WTC11 (cell line): ENCODE data around the gene EXOC3L2. TPM values are rescaled to one million over a fixed set of nuclear protein-coding genes. Genes with fewer than 3 reads are reported as not detected.

Experiments used
- ATAC-seq: fragments of 200-7000 bp; cut with Tn5 transposase; 2 replicates; pipeline ENCODE4 v1.10.0; 2021; ENCODE audit warnings: mild to moderate bottlenecking, moderate library complexity
- CTCF ChIA-PET: fragments of 300-600 bp; sonication (Branson Sonifier 250); formaldehyde crosslinking; loops from one replicate; lab custom pipeline; 2021; ENCODE audit warnings: antibody characterized with exemption; lab: Charles Lee
- POLR2A ChIA-PET: fragments of 350-600 bp; sonication (Branson Sonifier 250); formaldehyde crosslinking; loops from one replicate; lab custom pipeline; 2021; ENCODE audit warnings: antibody characterized with exemption; lab: Charles Lee
- DNase-seq: peaks from one replicate; pipeline ENCODE4 v3.0.0; 2021; ENCODE audit warnings: low spot score
- H3K27ac Mint-ChIP-seq: 2 replicates; pipeline ENCODE4 v1.8.0; 2021; ENCODE audit warnings: mixed read lengths
- H3K27me3 Mint-ChIP-seq: 2 replicates; pipeline ENCODE4 v1.8.0; 2021; ENCODE audit warnings: low read depth, mild to moderate bottlenecking, moderate library complexity, mixed read lengths
- H3K36me3 Mint-ChIP-seq: 2 replicates; pipeline ENCODE4 v1.8.0; 2021; ENCODE audit warnings: mixed read lengths
- H3K4me1 Mint-ChIP-seq: 2 replicates; pipeline ENCODE4 v1.8.0; 2022; ENCODE audit warnings: mixed read lengths
- H3K4me3 Mint-ChIP-seq: 2 replicates; pipeline ENCODE4 v1.8.0; 2021; ENCODE audit warnings: mild to moderate bottlenecking, moderate library complexity, mixed read lengths
- H3K9me3 Mint-ChIP-seq: 2 replicates; pipeline ENCODE4 v1.8.0; 2021; ENCODE audit warnings: mixed read lengths
- AR ChIP-seq: fragments of 250-450 bp; sonication (Bioruptor Pico); IDR thresholded peaks from 2 replicates; pipeline ENCODE4 v1.9.0; 2021; ENCODE audit warnings: mild to moderate bottlenecking
- ATF2 ChIP-seq: sonication (generic); formaldehyde crosslinking; IDR thresholded peaks from 2 replicates; pipeline ENCODE4 v1.8.1; 2022; ENCODE audit warnings: low read depth, missing genetic modification reagents, borderline replicate concordance
- CDX4 ChIP-seq: fragments of 250-450 bp; sonication (Bioruptor Pico); IDR thresholded peaks from 2 replicates; pipeline ENCODE4 v1.9.0; 2021; ENCODE audit warnings: moderate library complexity, mild to moderate bottlenecking, inconsistent platforms, borderline replicate concordance
- CTCF ChIP-seq: fragments of 200-600 bp; IDR thresholded peaks from 2 replicates; pipeline ENCODE4 v1.8.0; 2022; ENCODE audit warnings: antibody characterized with exemption
- E2F5 ChIP-seq: sonication (generic); formaldehyde crosslinking; IDR thresholded peaks from 2 replicates; pipeline ENCODE4 v1.8.1; 2022; ENCODE audit warnings: mild to moderate bottlenecking, moderate library complexity, missing genetic modification reagents
- ELF4 ChIP-seq: sonication (generic); formaldehyde crosslinking; IDR thresholded peaks from 2 replicates; pipeline ENCODE4 v1.8.1; 2022; ENCODE audit warnings: low read depth, mild to moderate bottlenecking, moderate library complexity, missing genetic modification reagents
- EMX1 ChIP-seq: fragments of 250-450 bp; sonication (Bioruptor Pico); IDR thresholded peaks from 2 replicates; pipeline ENCODE4 v1.8.0; 2021; ENCODE audit warnings: mild to moderate bottlenecking
- ESRRA ChIP-seq: sonication (generic); formaldehyde crosslinking; IDR thresholded peaks from 2 replicates; pipeline ENCODE4 v1.8.1; 2022; ENCODE audit warnings: mild to moderate bottlenecking, missing genetic modification reagents, borderline replicate concordance
- ETV6 ChIP-seq: sonication (generic); formaldehyde crosslinking; IDR thresholded peaks from 2 replicates; pipeline ENCODE4 v1.8.1; 2022; ENCODE audit warnings: mild to moderate bottlenecking, missing genetic modification reagents
- MAX ChIP-seq: sonication (generic); formaldehyde crosslinking; IDR thresholded peaks from 2 replicates; pipeline ENCODE4 v1.8.0; 2022; ENCODE audit warnings: mild to moderate bottlenecking, missing genetic modification reagents
- MLX ChIP-seq: sonication (generic); formaldehyde crosslinking; IDR thresholded peaks from 2 replicates; pipeline ENCODE4 v1.8.1; 2023; ENCODE audit warnings: mild to moderate bottlenecking, missing genetic modification reagents, moderate library complexity
- NFATC4 ChIP-seq: fragments of 250-450 bp; sonication (Bioruptor Pico); IDR thresholded peaks from 2 replicates; pipeline ENCODE4 v1.9.0; 2021; ENCODE audit warnings: mild to moderate bottlenecking
- PRRX2 ChIP-seq: fragments of 250-450 bp; sonication (Bioruptor Pico); IDR thresholded peaks from 2 replicates; pipeline ENCODE4 v1.8.0; 2021; ENCODE audit warnings: mild to moderate bottlenecking
- TEAD1 ChIP-seq: sonication (generic); formaldehyde crosslinking; IDR thresholded peaks from 2 replicates; pipeline ENCODE4 v1.8.0; 2022; ENCODE audit warnings: mild to moderate bottlenecking, missing genetic modification reagents
- ZBTB43 ChIP-seq: sonication (generic); formaldehyde crosslinking; IDR thresholded peaks from 2 replicates; pipeline ENCODE4 v1.8.1; 2023; ENCODE audit warnings: mild to moderate bottlenecking, missing genetic modification reagents
- ZNF396 ChIP-seq: fragments of 250-450 bp; sonication (Bioruptor Pico); IDR thresholded peaks from 2 replicates; pipeline ENCODE4 v1.8.0; 2021; ENCODE audit warnings: mild to moderate bottlenecking, moderate library complexity, borderline replicate concordance
- ZNF512 ChIP-seq: sonication (generic); formaldehyde crosslinking; IDR thresholded peaks from 2 replicates; pipeline ENCODE4 v1.8.1; 2022; ENCODE audit warnings: missing genetic modification reagents, borderline replicate concordance
- ZNF671 ChIP-seq: fragments of 250-450 bp; sonication (Bioruptor Pico); IDR thresholded peaks from 2 replicates; pipeline ENCODE4 v1.8.0; 2021; ENCODE audit warnings: mild to moderate bottlenecking
- ZSCAN18 ChIP-seq: fragments of 250-450 bp; sonication (Bioruptor Pico); IDR thresholded peaks from 2 replicates; pipeline ENCODE4 v2.1.2; 2022; ENCODE audit warnings: mild to moderate bottlenecking, moderate library complexity
- total RNA-seq: library from RNA; stranded (reverse); gene quantifications from 3 replicates; pipeline ENCODE4 v1.2.3, GENCODE V29; 2021

EXOC3L2 gene
- total RNA-seq, 1 experiment from 2014 or later, result 2.7 TPM

GRCh38 chr19:45184115-45184514 is 61.1 kb downstream of the EXOC3L2 start:
- ATAC-seq (no peak), DNase-seq (no peak)
- H3K27me3 Mint-ChIP-seq, result peaks cover 8% of the 10 kb centered on the region; the same call in 1 of the 2 replicates
- no peaks in the 10 kb centered on the region for H3K9me3 Mint-ChIP-seq
- POLR2A ChIA-PET, result no interaction called here
- CTCF ChIA-PET, result interaction anchor here (0.7 to 0.8 kb wide), 3 partner anchors 22 to 407 kb away, joined by 3 to 4 read pairs (median 3); no protein-coding TSS in a partner anchor
- H3K4me1 Mint-ChIP-seq, result peaks cover 8% of the 10 kb centered on the region; the same call in 1 of the 2 replicates
- H3K4me3 Mint-ChIP-seq, result no peak overlapping the region
- no peak overlapping the region for H3K27ac Mint-ChIP-seq
- no peaks in the 10 kb centered on the region for H3K36me3 Mint-ChIP-seq
- TF ChIP-seq E2F5 (CRISPR knock-in tag) (no peak), MAX (CRISPR knock-in tag) (no peak), ZSCAN18 (CRISPR knock-in tag) (no peak), MLX (CRISPR knock-in tag) (no peak), ESRRA (no peak), CDX4 (no peak), TEAD1 (CRISPR knock-in tag) (no peak), ELF4 (CRISPR knock-in tag) (no peak), ZNF396 (CRISPR knock-in tag) (no peak), ZNF512 (no peak), ZNF671 (CRISPR knock-in tag) (no peak), PRRX2 (no peak), ZBTB43 (no peak), ETV6 (CRISPR knock-in tag) (no peak), NFATC4 (CRISPR knock-in tag) (no peak), EMX1 (CRISPR knock-in tag) (no peak), CTCF (no peak), AR (no peak), ATF2 (CRISPR knock-in tag) (no peak)
